PC-9 (cell line): ENCODE measurements around the gene DUOXA2.

ENCODE experiments used
- EZH2 ChIP-seq: fragments of 200-600 bp; sonication (generic); IDR thresholded peaks from 2 replicates; pipeline ENCODE4 v1.8.0; 2017; ENCODE audit warnings: antibody characterized with exemption, low read depth
- TF ChIP-seq, protein P1 (sequence below): fragments of 200-600 bp; sonication (generic); conservative IDR thresholded peaks from 2 replicates; pipeline ENCODE4 v1.6.1; 2017; ENCODE audit warnings: mixed run types, antibody characterized with exemption, mild to moderate bottlenecking, moderate library complexity

DNA sequence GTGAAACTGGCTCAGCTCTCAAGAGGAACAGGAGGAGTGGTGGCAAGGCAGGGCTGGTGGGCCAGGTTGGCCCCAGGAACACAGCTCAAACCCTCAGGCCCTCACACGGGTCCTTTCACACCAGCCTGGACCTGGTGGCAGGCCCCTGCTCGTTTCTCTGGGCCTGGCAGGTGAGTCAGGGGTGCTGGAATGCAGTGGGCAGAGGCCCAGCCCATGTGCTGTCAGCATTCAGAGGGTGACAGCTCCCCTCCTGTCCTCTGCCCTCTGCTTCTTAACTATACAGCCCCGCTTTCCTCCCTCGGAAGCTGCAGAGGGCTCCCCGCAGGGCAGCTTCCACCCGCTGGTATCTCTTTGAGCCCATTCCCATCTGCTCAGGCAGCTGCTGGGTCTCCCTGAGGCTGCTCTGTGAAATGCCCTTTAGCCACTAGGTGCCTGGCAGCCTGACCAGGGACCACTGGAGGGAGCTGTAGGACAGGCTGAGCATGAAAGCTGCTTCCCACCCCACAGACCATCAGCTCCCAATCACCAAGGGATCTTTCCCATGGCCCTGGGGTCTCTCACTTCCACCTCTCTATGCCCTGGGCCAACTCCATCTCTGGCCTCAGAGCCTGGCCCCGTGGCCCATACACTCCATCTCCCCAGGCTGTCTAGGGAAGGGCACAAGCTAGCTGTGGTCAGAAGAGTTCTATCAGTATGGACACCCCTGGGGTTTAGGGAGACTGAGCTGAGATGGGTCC, 48.8 kb downstream of the DUOXA2 start:
- TF ChIP-seq, protein P1, sequence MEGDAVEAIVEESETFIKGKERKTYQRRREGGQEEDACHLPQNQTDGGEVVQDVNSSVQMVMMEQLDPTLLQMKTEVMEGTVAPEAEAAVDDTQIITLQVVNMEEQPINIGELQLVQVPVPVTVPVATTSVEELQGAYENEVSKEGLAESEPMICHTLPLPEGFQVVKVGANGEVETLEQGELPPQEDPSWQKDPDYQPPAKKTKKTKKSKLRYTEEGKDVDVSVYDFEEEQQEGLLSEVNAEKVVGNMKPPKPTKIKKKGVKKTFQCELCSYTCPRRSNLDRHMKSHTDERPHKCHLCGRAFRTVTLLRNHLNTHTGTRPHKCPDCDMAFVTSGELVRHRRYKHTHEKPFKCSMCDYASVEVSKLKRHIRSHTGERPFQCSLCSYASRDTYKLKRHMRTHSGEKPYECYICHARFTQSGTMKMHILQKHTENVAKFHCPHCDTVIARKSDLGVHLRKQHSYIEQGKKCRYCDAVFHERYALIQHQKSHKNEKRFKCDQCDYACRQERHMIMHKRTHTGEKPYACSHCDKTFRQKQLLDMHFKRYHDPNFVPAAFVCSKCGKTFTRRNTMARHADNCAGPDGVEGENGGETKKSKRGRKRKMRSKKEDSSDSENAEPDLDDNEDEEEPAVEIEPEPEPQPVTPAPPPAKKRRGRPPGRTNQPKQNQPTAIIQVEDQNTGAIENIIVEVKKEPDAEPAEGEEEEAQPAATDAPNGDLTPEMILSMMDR: peak; percentile 89
- TF ChIP-seq EZH2: no peak
